Liver (tissue), 3 donors: ENCODE measurements around the gene MS4A4A.

Experiments
- CTCF ChIP-seq: fragments of 150-350 bp; IDR thresholded peaks from 2 replicates; pipeline ENCODE4 v1.5.1; 2017; ENCODE audit warnings: improper control_type of control experiment, low read depth, low read length; ENCODE audit not compliant: missing input control
- TAF1 ChIP-seq: conservative IDR thresholded peaks from 2 replicates; pipeline ENCODE4 v1.6.1; 2016; ENCODE audit warnings: antibody characterized with exemption, mild to moderate bottlenecking
- YY1 ChIP-seq: IDR thresholded peaks from 2 replicates; pipeline ENCODE4 v1.6.1; 2016; ENCODE audit warnings: antibody characterized with exemption, mild to moderate bottlenecking
- TF ChIP-seq, protein P1 (sequence below): IDR thresholded peaks from 2 replicates; pipeline ENCODE4 v1.6.1; 2016; ENCODE audit warnings: antibody characterized with exemption
- TF ChIP-seq, protein P2 (sequence below): IDR thresholded peaks from 2 replicates; pipeline ENCODE4 v1.6.1; 2016; ENCODE audit warnings: antibody characterized with exemption, mild to moderate bottlenecking
- TF ChIP-seq, protein P3 (sequence below): IDR thresholded peaks from 2 replicates; pipeline ENCODE4 v1.6.1; 2016; ENCODE audit warnings: antibody characterized with exemption
- TF ChIP-seq, protein P4 (sequence below): IDR thresholded peaks from 2 replicates; pipeline ENCODE4 v1.6.1; 2016; ENCODE audit warnings: antibody characterized with exemption
- donor health status: healthy.
- donor health status: healthy.

GRCh38 chr11:60265373-60266214 lies 14.9 kb upstream of the MS4A4A start:
- TF ChIP-seq CTCF = peak; percentile 70
- TF ChIP-seq, protein P1, sequence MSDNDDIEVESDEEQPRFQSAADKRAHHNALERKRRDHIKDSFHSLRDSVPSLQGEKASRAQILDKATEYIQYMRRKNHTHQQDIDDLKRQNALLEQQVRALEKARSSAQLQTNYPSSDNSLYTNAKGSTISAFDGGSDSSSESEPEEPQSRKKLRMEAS = no peak
- TF ChIP-seq, protein P2, sequence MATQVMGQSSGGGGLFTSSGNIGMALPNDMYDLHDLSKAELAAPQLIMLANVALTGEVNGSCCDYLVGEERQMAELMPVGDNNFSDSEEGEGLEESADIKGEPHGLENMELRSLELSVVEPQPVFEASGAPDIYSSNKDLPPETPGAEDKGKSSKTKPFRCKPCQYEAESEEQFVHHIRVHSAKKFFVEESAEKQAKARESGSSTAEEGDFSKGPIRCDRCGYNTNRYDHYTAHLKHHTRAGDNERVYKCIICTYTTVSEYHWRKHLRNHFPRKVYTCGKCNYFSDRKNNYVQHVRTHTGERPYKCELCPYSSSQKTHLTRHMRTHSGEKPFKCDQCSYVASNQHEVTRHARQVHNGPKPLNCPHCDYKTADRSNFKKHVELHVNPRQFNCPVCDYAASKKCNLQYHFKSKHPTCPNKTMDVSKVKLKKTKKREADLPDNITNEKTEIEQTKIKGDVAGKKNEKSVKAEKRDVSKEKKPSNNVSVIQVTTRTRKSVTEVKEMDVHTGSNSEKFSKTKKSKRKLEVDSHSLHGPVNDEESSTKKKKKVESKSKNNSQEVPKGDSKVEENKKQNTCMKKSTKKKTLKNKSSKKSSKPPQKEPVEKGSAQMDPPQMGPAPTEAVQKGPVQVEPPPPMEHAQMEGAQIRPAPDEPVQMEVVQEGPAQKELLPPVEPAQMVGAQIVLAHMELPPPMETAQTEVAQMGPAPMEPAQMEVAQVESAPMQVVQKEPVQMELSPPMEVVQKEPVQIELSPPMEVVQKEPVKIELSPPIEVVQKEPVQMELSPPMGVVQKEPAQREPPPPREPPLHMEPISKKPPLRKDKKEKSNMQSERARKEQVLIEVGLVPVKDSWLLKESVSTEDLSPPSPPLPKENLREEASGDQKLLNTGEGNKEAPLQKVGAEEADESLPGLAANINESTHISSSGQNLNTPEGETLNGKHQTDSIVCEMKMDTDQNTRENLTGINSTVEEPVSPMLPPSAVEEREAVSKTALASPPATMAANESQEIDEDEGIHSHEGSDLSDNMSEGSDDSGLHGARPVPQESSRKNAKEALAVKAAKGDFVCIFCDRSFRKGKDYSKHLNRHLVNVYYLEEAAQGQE = no peak
- TF ChIP-seq TAF1 = no peak
- TF ChIP-seq YY1 = no peak
- TF ChIP-seq, protein P3, sequence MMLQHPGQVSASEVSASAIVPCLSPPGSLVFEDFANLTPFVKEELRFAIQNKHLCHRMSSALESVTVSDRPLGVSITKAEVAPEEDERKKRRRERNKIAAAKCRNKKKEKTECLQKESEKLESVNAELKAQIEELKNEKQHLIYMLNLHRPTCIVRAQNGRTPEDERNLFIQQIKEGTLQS = no peak
- TF ChIP-seq, protein P4, sequence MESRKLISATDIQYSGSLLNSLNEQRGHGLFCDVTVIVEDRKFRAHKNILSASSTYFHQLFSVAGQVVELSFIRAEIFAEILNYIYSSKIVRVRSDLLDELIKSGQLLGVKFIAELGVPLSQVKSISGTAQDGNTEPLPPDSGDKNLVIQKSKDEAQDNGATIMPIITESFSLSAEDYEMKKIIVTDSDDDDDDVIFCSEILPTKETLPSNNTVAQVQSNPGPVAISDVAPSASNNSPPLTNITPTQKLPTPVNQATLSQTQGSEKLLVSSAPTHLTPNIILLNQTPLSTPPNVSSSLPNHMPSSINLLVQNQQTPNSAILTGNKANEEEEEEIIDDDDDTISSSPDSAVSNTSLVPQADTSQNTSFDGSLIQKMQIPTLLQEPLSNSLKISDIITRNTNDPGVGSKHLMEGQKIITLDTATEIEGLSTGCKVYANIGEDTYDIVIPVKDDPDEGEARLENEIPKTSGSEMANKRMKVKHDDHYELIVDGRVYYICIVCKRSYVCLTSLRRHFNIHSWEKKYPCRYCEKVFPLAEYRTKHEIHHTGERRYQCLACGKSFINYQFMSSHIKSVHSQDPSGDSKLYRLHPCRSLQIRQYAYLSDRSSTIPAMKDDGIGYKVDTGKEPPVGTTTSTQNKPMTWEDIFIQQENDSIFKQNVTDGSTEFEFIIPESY = no peak
